Kidney epithelial cell (primary cell): ENCODE data around the gene SNX12. TPM values are rescaled to one million over a fixed set of nuclear protein-coding genes. Genes with fewer than 3 reads are reported as not detected.

Source experiments
- DNase-seq: peaks from one replicate; pipeline ENCODE4 v3.0.0-alpha.2; 2010; ENCODE audit warnings: low read depth
- H3K27me3 ChIP-seq: 2 replicates; pipeline ENCODE4 v1.6.0; 2011; ENCODE audit warnings: low read length; ENCODE audit not compliant: control insufficient read depth, insufficient read depth
- H3K36me3 ChIP-seq: 2 replicates; pipeline ENCODE4 v1.5.1; 2011; ENCODE audit warnings: low read length; ENCODE audit not compliant: control insufficient read depth, insufficient read depth
- H3K4me3 ChIP-seq: 2 replicates; pipeline ENCODE4 v1.5.1; 2011; ENCODE audit warnings: low read depth, mild to moderate bottlenecking, control low read depth, low read length
- CTCF ChIP-seq: IDR thresholded peaks from 2 replicates; pipeline ENCODE4 v1.5.1; 2011; ENCODE audit warnings: mild to moderate bottlenecking, moderate library complexity, low read length, control low read depth, inconsistent platforms; ENCODE audit not compliant: insufficient read depth, poor library complexity, severe bottlenecking
- total RNA-seq: library from RNA; depleted of rRNA; stranded (reverse); fragments of >200 nt; gene quantifications from 2 replicates; pipeline ENCODE4 v1.2.3, GENCODE V29; 2015

The SNX12 gene
- total RNA-seq, 1 donor from 2014 or later = 95.8 TPM

- no peaks in the 10 kb centered on the region for H3K27me3 ChIP-seq
- TF ChIP-seq CTCF = no peak
- DNase-seq = no peak
- no peaks in the 10 kb centered on the region for H3K36me3 ChIP-seq
- H3K4me3 ChIP-seq = peak overlapping the region; percentile 48
Measured at GRCh38 chrX:71095981-71096759, 28.0 kb upstream of the SNX12 start.

- H3K36me3 ChIP-seq = no peaks in the 10 kb centered on the region
- no peak for TF ChIP-seq CTCF
- H3K27me3 ChIP-seq = no peaks in the 10 kb centered on the region
- peak; percentile 44 for DNase-seq
- peak within 1 kb of the TSS; percentile 48 for H3K4me3 ChIP-seq
Measured at GRCh38 chrX:71095555-71095980, 27.4 kb upstream of the SNX12 start, which contains the start of gene FOXO4. FOXO4 (plus strand) TSS chrX:71095851; CDS start chrX:71096529, 678 bp downstream.

GRCh38 chrX:71095033-71095432 is 26.9 kb upstream of the SNX12 start:
- TF ChIP-seq CTCF = no peak
- Histone ChIP-seq H3K36me3 (no peaks in the 10 kb centered on the region), H3K27me3 (no peaks in the 10 kb centered on the region), H3K4me3 (peak overlapping the region; percentile 48)
- DNase-seq = no peak

- TF ChIP-seq CTCF = no peak
- Histone ChIP-seq H3K27me3 (no peaks in the 10 kb centered on the region), H3K4me3 (no peak overlapping the region), H3K36me3 (no peaks in the 10 kb centered on the region)
- DNase-seq = no peak
Measured at GRCh38 chrX:71091263-71091662, 23.1 kb upstream of the SNX12 start.

- Histone ChIP-seq H3K36me3 (no peaks in the 10 kb centered on the region), H3K27me3 (no peaks in the 10 kb centered on the region), H3K4me3 (no peak overlapping the region)
- no peak for DNase-seq
- no peak for TF ChIP-seq CTCF
Measured at GRCh38 chrX:71085900-71086299, 17.8 kb upstream of the SNX12 start.

GRCh38 chrX:71082822-71083221 is 14.7 kb upstream of the SNX12 start:
- no peaks in the 10 kb centered on the region for H3K27me3 ChIP-seq
- no peaks in the 10 kb centered on the region for H3K36me3 ChIP-seq
- no peak overlapping the region for H3K4me3 ChIP-seq
- no peak for DNase-seq
- TF ChIP-seq CTCF = no peak
